ENCODE results near the gene MORC3. TPM values are rescaled to one million over a fixed set of nuclear protein-coding genes. Genes with fewer than 3 reads are reported as not detected.

Gene MORC3
- total RNA-seq, 1 experiment from 2014 or later: 18.7 TPM

GRCh38 chr21:36402339-36402738 lies 82.3 kb downstream of the MORC3 start:
- H3K56ac ChIP-seq (ENCODE audit: insufficient read length, low read depth, low read length): no peak overlapping the region
- no peaks in the 10 kb centered on the region for H3K79me2 ChIP-seq (ENCODE audit: insufficient read depth, low read length)
- H2BK15ac ChIP-seq (ENCODE audit: low read depth, low read length): no peak overlapping the region
- no peak overlapping the region for H3K4ac ChIP-seq (ENCODE audit: low read depth, low read length)
- no peak overlapping the region for H3K14ac ChIP-seq (ENCODE audit: insufficient read depth, low read length)
- H3K4me2 ChIP-seq (ENCODE audit: insufficient read depth, insufficient read length, low read length): no peak overlapping the region
- H3K4me3 Mint-ChIP-seq: no peak overlapping the region
- TF ChIP-seq CTCF (conservative IDR thresholded peaks at IDR 0.05): no peak
- H4K8ac ChIP-seq (replicated peaks; ENCODE audit: insufficient read length, low read depth, low read length): no peak overlapping the region
- no peaks in the 10 kb centered on the region for H3K9me3 ChIP-seq (ENCODE audit: control insufficient read depth, low read depth, low read length)
- no peak overlapping the region for H2BK12ac ChIP-seq (ENCODE audit: insufficient read length, low read depth, low read length)
- no peak overlapping the region for H3K27ac Mint-ChIP-seq
- WGBS (ENCODE audit: extremely low coverage, insufficient read length, low lambda C conversion rate): 100% methylated on average over 1 of the region's 1 CpG
- no peak overlapping the region for H2AFZ ChIP-seq (ENCODE audit: low read length)
- no peak overlapping the region for H3K9ac ChIP-seq (ENCODE audit: extremely low read depth, insufficient read length, low read length)
- H3K27me3 ChIP-seq (ENCODE audit: insufficient read depth, low read length): no peaks in the 10 kb centered on the region
- no peaks in the 10 kb centered on the region for H3K4me1 Mint-ChIP-seq
- no peak overlapping the region for H3T11ph ChIP-seq (ENCODE audit: low read length)
- no peaks in the 10 kb centered on the region for H3K4me1 ChIP-seq (ENCODE audit: insufficient read depth, low read length)
- H4K91ac ChIP-seq (ENCODE audit: insufficient read length, low read depth, low read length): no peak overlapping the region
- no peaks in the 10 kb centered on the region for H3K27me3 Mint-ChIP-seq (ENCODE audit: low read depth)
- no peak overlapping the region for H3K27ac ChIP-seq (ENCODE audit: insufficient read length, low read depth, low read length)
- H2BK120ac ChIP-seq (ENCODE audit: low read depth, low read length, poor library complexity, severe bottlenecking): no peak overlapping the region
- no peak overlapping the region for H2AK5ac ChIP-seq (ENCODE audit: insufficient read length, low read length)
- peaks cover 14 to 60% (median 50%) of the 10 kb centered on the region in 3 experiments for H3K36me3 Mint-ChIP-seq (ENCODE audit: insufficient read depth in 1 of 3, low read depth in 3 of 3)
- no peaks in the 10 kb centered on the region; a peak in 1 of 5 replicates for H3K9me3 Mint-ChIP-seq
- no peaks in the 10 kb centered on the region for H3K79me1 ChIP-seq (ENCODE audit: insufficient read depth, low read depth, low read length, poor library complexity, severe bottlenecking)
- no peak overlapping the region for H3K23ac ChIP-seq (ENCODE audit: insufficient read length, low read depth, low read length)
- no peak overlapping the region for H4K5ac ChIP-seq (ENCODE audit: insufficient read length, low read depth, low read length)
- H4K20me1 ChIP-seq (ENCODE audit: control insufficient read depth, insufficient read depth, insufficient read length): no peaks in the 10 kb centered on the region
- no peak overlapping the region for H3K18ac ChIP-seq (ENCODE audit: insufficient read length, low read depth, low read length)
- H2BK5ac ChIP-seq (ENCODE audit: insufficient read length, low read length): no peak overlapping the region
- H2BK20ac ChIP-seq (ENCODE audit: low read depth, low read length, poor library complexity, severe bottlenecking): no peak overlapping the region
- no peaks in the 10 kb centered on the region for H3K23me2 ChIP-seq (ENCODE audit: insufficient read length, low read depth, low read length, poor library complexity, severe bottlenecking)
- DNase-seq: no peak
